HG03108 (cell line): ENCODE results near the gene IKZF3.
"Not testable (repeated sequence)": the region's sequence is repeated elsewhere in the genome, so short reads cannot be mapped to it uniquely, and the experiment has no call there.

Experiments used
- ATAC-seq: cut with Tn5 transposase; IDR thresholded peaks from one replicate; pipeline ENCODE4 v1.9.1; 2021; ENCODE audit warnings: moderate library complexity; ENCODE audit not compliant: unreplicated experiment

IKZF3 gene

GRCh38 chr17:39742126-39742855, 121.8 kb downstream of the IKZF3 start:
- ATAC-seq, result no peak

GRCh38 chr17:39740357-39741111, 123.6 kb downstream of the IKZF3 start:
- no peak for ATAC-seq

- ATAC-seq, result no peak
These were observed 124.2 kb downstream of the IKZF3 start for GRCh38 chr17:39739885-39740356.

GRCh38 chr17:39738983-39739884, 124.9 kb downstream of the IKZF3 start:
- no peak for ATAC-seq

- no peak for ATAC-seq
These were observed 125.6 kb downstream of the IKZF3 start for GRCh38 chr17:39738568-39738901.

GRCh38 chr17:39737760-39738567, 126.1 kb downstream of the IKZF3 start, which contains the start of gene GRB7:
Gene GRB7 (plus strand): TSS chr17:39737938. CDS start chr17:39742302, 4,364 bp downstream.
- no peak for ATAC-seq

- ATAC-seq, result no peak
These were observed 126.8 kb downstream of the IKZF3 start for GRCh38 chr17:39737206-39737759.

GRCh38 chr17:39736319-39737165, 127.6 kb downstream of the IKZF3 start:
- ATAC-seq, result no peak

GRCh38 chr17:39735882-39736281, 128.2 kb downstream of the IKZF3 start:
- ATAC-seq, result no peak

- ATAC-seq, result no peak
These were observed 131.5 kb downstream of the IKZF3 start for GRCh38 chr17:39732586-39732985.

- peak; percentile 91 for ATAC-seq
These were observed 133.8 kb downstream of the IKZF3 start, which contains the start of gene MIEN1 for GRCh38 chr17:39730095-39730921. Gene MIEN1 (minus strand): TSS chr17:39730532. CDS start chr17:39730495, 37 bp downstream.

- no peak for ATAC-seq
These were observed 134.7 kb downstream of the IKZF3 start for GRCh38 chr17:39729280-39729851.

GRCh38 chr17:39727556-39727955, 136.6 kb downstream of the IKZF3 start:
- no peak for ATAC-seq

- no peak for ATAC-seq
These were observed 137.5 kb downstream of the IKZF3 start for GRCh38 chr17:39726617-39727016.

GRCh38 chr17:39725923-39726322, 138.2 kb downstream of the IKZF3 start:
- ATAC-seq, result not testable (repeated sequence)

GRCh38 chr17:39724731-39725130, 139.4 kb downstream of the IKZF3 start:
- no peak for ATAC-seq

GRCh38 chr17:39722965-39723848, 140.9 kb downstream of the IKZF3 start:
- no peak for ATAC-seq
